Dedifferentiated amniotic fluid mesenchymal stem cell (primary cell): ENCODE data around the gene IMPDH2.

ENCODE experiments used
- DNase-seq: peaks from one replicate; pipeline ENCODE4 v3.0.0-alpha.2; 2016; ENCODE audit errors: extremely low spot score

The IMPDH2 gene

GRCh38 chr3:48980295-48980694 is 48.9 kb downstream of the IMPDH2 start:
- DNase-seq = no peak

- DNase-seq = no peak
These were observed 49.7 kb downstream of the IMPDH2 start for GRCh38 chr3:48979451-48979850.
